AG09319 (cell line): ENCODE results near the gene HAGHL.
A peak's percentile ranks its signal among the peaks of the same experiment; 100 is the strongest.

Experiments used
- DNase-seq: peaks from one replicate; pipeline ENCODE4 v3.0.0-alpha.2; 2010; ENCODE audit warnings: low read depth; ENCODE audit errors: extremely low read depth
- CTCF ChIP-seq: IDR thresholded peaks from 2 replicates; pipeline ENCODE4 v1.5.1; 2011; ENCODE audit warnings: low read depth, mild to moderate bottlenecking, inconsistent platforms, low read length, moderate library complexity

HAGHL gene

GRCh38 chr16:716768-717325, 10.1 kb upstream of the HAGHL start:
- no peak for DNase-seq
- TF ChIP-seq CTCF: no peak

- DNase-seq: no peak
- no peak for TF ChIP-seq CTCF
Observed at GRCh38 chr16:717450-718245, 9.3 kb upstream of the HAGHL start.

- no peak for TF ChIP-seq CTCF
- DNase-seq: no peak
Observed at GRCh38 chr16:718389-718788, 8.5 kb upstream of the HAGHL start.

GRCh38 chr16:718922-719321, 8.0 kb upstream of the HAGHL start:
- DNase-seq: no peak
- TF ChIP-seq CTCF: no peak

GRCh38 chr16:719815-720446, 7.0 kb upstream of the HAGHL start:
- TF ChIP-seq CTCF: peak; percentile 17
- DNase-seq: no peak

GRCh38 chr16:720447-720989, 6.4 kb upstream of the HAGHL start:
- DNase-seq: no peak
- TF ChIP-seq CTCF: peak; percentile 21

- no peak for TF ChIP-seq CTCF
- DNase-seq: no peak
Observed at GRCh38 chr16:720990-721764, 5.7 kb upstream of the HAGHL start, which contains the start of gene ANTKMT. Gene ANTKMT, plus strand, starts transcription at chr16:721146. Its CDS starts 129 bp downstream, at chr16:721275.
